A549 (cell line): Measurements from ENCODE around the gene MED12.

Source experiments
- CEBPB ChIP-seq, 2 experiments: fragments of >200 bp in 1 of 2; sonication (Bioruptor Twin) in 1 of 2; formaldehyde crosslinking in 1 of 2; IDR thresholded peaks; 2 replicates each; pipeline ENCODE4 v1.6.1; 2012 to 2016
- CHD2 ChIP-seq: fragments of 150-350 bp; IDR thresholded peaks from 2 replicates; pipeline ENCODE4 v1.6.1; 2014; ENCODE audit warnings: low read length; ENCODE audit not compliant: partially characterized antibody
- CTCF ChIP-seq: fragments of >200 bp; sonication (Bioruptor Twin); formaldehyde crosslinking; IDR thresholded peaks from 3 replicates; pipeline ENCODE4 v1.5.1; 2016
- EHF ChIP-seq: fragments of 250-450 bp; sonication (Bioruptor Pico); IDR thresholded peaks from 2 replicates; pipeline ENCODE4 v1.5.0; 2020; ENCODE audit warnings: mild to moderate bottlenecking
- HOXA7 ChIP-seq: fragments of 250-450 bp; sonication (Bioruptor Pico); IDR thresholded peaks from 2 replicates; pipeline ENCODE4 v1.5.0; 2020; ENCODE audit warnings: mild to moderate bottlenecking, moderate library complexity
- NFE2L2 ChIP-seq: fragments of 150-350 bp; conservative IDR thresholded peaks from 2 replicates; pipeline ENCODE4 v1.6.1; 2014; ENCODE audit warnings: low read length
- PHF8 ChIP-seq: fragments of 200-600 bp; sonication (generic); IDR thresholded peaks from 2 replicates; pipeline ENCODE4 v1.6.1; 2016; ENCODE audit warnings: low read depth, mild to moderate bottlenecking, antibody characterized with exemption, moderate library complexity, borderline replicate concordance
- POLR2A ChIP-seq: IDR thresholded peaks from 2 replicates; pipeline ENCODE4 v1.6.1; 2012; ENCODE audit warnings: mild to moderate bottlenecking, low read length
- RAD21 ChIP-seq, 2 experiments: fragments of >200 bp in 1 of 2; sonication (Bioruptor Twin) in 1 of 2; formaldehyde crosslinking in 1 of 2; IDR thresholded peaks in 1 of 2; conservative IDR thresholded peaks in 1 of 2; 2 replicates in 1 of 2; 3 replicates in 1 of 2; pipeline ENCODE4 v1.6.1; 2012 to 2018; ENCODE audit warnings: inconsistent platforms in 1 of 2
- REST ChIP-seq: fragments of 200-600 bp; sonication (generic); IDR thresholded peaks from 2 replicates; pipeline ENCODE4 v1.6.1; 2016; ENCODE audit warnings: antibody characterized with exemption, mild to moderate bottlenecking, moderate library complexity
- RNF2 ChIP-seq: fragments of 200-600 bp; sonication (generic); IDR thresholded peaks from 2 replicates; pipeline ENCODE4 v1.6.1; 2016; ENCODE audit warnings: low read depth, mild to moderate bottlenecking, antibody characterized with exemption, moderate library complexity, borderline replicate concordance

- peak; percentile 64 for TF ChIP-seq CTCF
- TF ChIP-seq EHF (CRISPR knock-in tag), result no peak
- no peak for TF ChIP-seq HOXA7 (CRISPR knock-in tag)
- no peak for TF ChIP-seq NFE2L2
- peak; percentile 56 to 66 for TF ChIP-seq RAD21 (conservative IDR thresholded peaks at IDR 0.05 in 1 of 2, IDR thresholded peaks at IDR 0.05 in 1 of 2)
- TF ChIP-seq PHF8, result no peak
- TF ChIP-seq CEBPB (IDR thresholded peaks at IDR 0.05), result no peak
- TF ChIP-seq CHD2, result no peak
- no peak for TF ChIP-seq POLR2A
- TF ChIP-seq RNF2, result no peak
- TF ChIP-seq REST, result no peak
These were observed 10.7 kb downstream of the MED12 start for GRCh38 chrX:71128915-71129765.
